GM21737 (cell line): ENCODE results near the gene INPP5A.

Experiments
- ATAC-seq: cut with Tn5 transposase; IDR thresholded peaks from one replicate; pipeline ENCODE4 v1.9.1; 2021; ENCODE audit warnings: mild to moderate bottlenecking, moderate library complexity; ENCODE audit not compliant: unreplicated experiment

The INPP5A gene

GRCh38 chr10:132805599-132805998 lies 268.0 kb downstream of the INPP5A start:
- no peak for ATAC-seq

- no peak for ATAC-seq
Observed at GRCh38 chr10:132806110-132806509, 268.5 kb downstream of the INPP5A start.

GRCh38 chr10:132806561-132807003 lies 269.0 kb downstream of the INPP5A start:
- ATAC-seq = no peak

GRCh38 chr10:132807621-132808049 lies 270.0 kb downstream of the INPP5A start:
- no peak for ATAC-seq

- no peak for ATAC-seq
Observed at GRCh38 chr10:132808383-132809231, 271.0 kb downstream of the INPP5A start.

GRCh38 chr10:132809232-132810140 lies 271.9 kb downstream of the INPP5A start:
- ATAC-seq = no peak

GRCh38 chr10:132810141-132810806 lies 272.7 kb downstream of the INPP5A start:
- ATAC-seq = no peak

- ATAC-seq = no peak
Observed at GRCh38 chr10:132810807-132811700, 273.5 kb downstream of the INPP5A start.

- ATAC-seq = no peak
Observed at GRCh38 chr10:132811891-132812481, 274.4 kb downstream of the INPP5A start.

GRCh38 chr10:132812520-132812919 lies 274.9 kb downstream of the INPP5A start:
- no peak for ATAC-seq

GRCh38 chr10:132813001-132813401 lies 275.4 kb downstream of the INPP5A start:
- no peak for ATAC-seq

- no peak for ATAC-seq
Observed at GRCh38 chr10:132813560-132814468, 276.2 kb downstream of the INPP5A start.

- ATAC-seq = no peak
Observed at GRCh38 chr10:132814469-132814856, 276.9 kb downstream of the INPP5A start.

- no peak for ATAC-seq
Observed at GRCh38 chr10:132815168-132815857, 277.7 kb downstream of the INPP5A start.

- no peak for ATAC-seq
Observed at GRCh38 chr10:132816718-132817117, 279.1 kb downstream of the INPP5A start.

GRCh38 chr10:132817701-132818211 lies 280.2 kb downstream of the INPP5A start:
- ATAC-seq = no peak

- no peak for ATAC-seq
Observed at GRCh38 chr10:132820056-132820455, 282.5 kb downstream of the INPP5A start.
